ENCODE results near the gene IFI44L.

DNA sequence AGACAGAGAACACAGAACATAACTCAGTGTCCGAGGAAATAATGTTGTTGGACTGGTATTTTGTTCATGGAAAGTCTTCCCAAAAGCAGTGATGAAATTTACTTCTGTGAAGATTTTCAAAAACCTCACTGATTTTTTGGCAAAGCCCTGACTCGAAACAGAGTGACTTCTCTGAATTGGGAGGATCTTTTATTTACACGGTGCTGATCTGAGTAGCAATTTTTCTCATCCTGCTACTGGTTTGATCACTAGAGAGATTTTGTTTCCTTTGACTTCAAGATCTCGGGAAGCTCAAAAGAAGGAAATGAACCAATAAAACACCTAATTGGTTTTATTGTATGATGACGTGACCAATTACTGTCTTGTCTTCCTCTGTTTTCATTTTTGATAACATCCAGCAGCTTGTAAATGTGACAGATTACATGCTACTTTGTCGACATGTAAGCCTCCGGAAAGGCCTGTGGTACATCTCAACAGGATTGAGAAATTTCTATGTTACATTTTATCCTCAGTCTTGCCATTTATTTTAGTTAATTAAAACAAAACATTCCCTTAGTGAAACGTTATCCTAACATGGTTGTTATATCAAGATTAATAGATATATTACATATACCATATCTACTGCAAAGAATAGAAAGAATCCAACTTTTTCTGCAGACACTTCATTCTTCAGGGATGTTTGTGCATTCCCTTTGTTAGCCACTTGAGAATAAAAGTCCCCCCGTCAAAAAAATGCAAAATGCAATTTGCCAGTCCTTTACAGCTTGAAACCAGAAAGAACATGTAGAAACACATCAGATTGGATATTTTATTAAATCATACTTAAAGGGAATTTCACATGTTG is 42.8 kb upstream of the IFI44L start:
- no peak for TF ChIP-seq MAX (IDR thresholded peaks at IDR 0.05)
- TF ChIP-seq CTCF (IDR thresholded peaks at IDR 0.05; ENCODE audit: low read depth, low read length, missing input control), result no peak
- no peak for TF ChIP-seq JUND (IDR thresholded peaks at IDR 0.05)
